K562 (cell line): ENCODE data around the gene DUS1L. TPM values are rescaled to one million over a fixed set of nuclear protein-coding genes. Genes with fewer than 3 reads are reported as not detected.

Experiments
- ATF1 ChIP-seq, 2 experiments: fragments of 450-650 bp in 1 of 2; IDR thresholded peaks; 2 replicates each; pipeline ENCODE4 v1.6.1; 2016; ENCODE audit warnings: missing compliant biosample characterization in 1 of 2, missing genetic modification characterization in 1 of 2
- CGGBP1 ChIP-seq: fragments of 250-450 bp; sonication (Bioruptor Pico); IDR thresholded peaks from 2 replicates; pipeline ENCODE4 v1.9.0; 2021; ENCODE audit warnings: mild to moderate bottlenecking
- FOXM1 ChIP-seq, 2 experiments: fragments of 450-650 bp in 1 of 2; sonication (generic) in 1 of 2; formaldehyde crosslinking in 1 of 2; IDR thresholded peaks; 2 replicates each; pipeline versions ENCODE4 v1.6.1 to v1.9.0; 2017 to 2022; ENCODE audit warnings: low read depth in 2 of 2, mild to moderate bottlenecking in 2 of 2, missing genetic modification reagents in 1 of 2, moderate library complexity in 1 of 2
- GATAD2B ChIP-seq: fragments of 450-650 bp; IDR thresholded peaks from 2 replicates; pipeline ENCODE4 v1.6.1; 2017; ENCODE audit warnings: mild to moderate bottlenecking, borderline replicate concordance
- MEIS2 ChIP-seq: fragments of 450-650 bp; IDR thresholded peaks from 2 replicates; pipeline ENCODE4 v1.6.1; 2014; ENCODE audit warnings: mild to moderate bottlenecking; ENCODE audit not compliant: partially characterized antibody
- MTA3 ChIP-seq: fragments of 450-650 bp; formaldehyde crosslinking; IDR thresholded peaks from 2 replicates; pipeline ENCODE4 v1.6.1; 2017; ENCODE audit warnings: mild to moderate bottlenecking, borderline replicate concordance
- NR1H2 ChIP-seq: sonication (generic); formaldehyde crosslinking; IDR thresholded peaks from 2 replicates; pipeline ENCODE4 v1.4.0; 2020; ENCODE audit warnings: mild to moderate bottlenecking, missing genetic modification reagents
- VEZF1 ChIP-seq: fragments of 200-800 bp; sonication (Bioruptor generic); IDR thresholded peaks from 2 replicates; pipeline ENCODE4 v1.6.1; 2017; ENCODE audit warnings: missing genetic modification characterization, missing compliant biosample characterization
- YY1 ChIP-seq, 3 experiments: IDR thresholded peaks; 2 replicates each; pipeline ENCODE4 v1.6.1; 2011; ENCODE audit warnings: low read length in 2 of 3, mild to moderate bottlenecking in 2 of 3, moderate library complexity in 2 of 3, borderline replicate concordance in 1 of 3, control low read depth in 1 of 3, low read depth in 1 of 3; ENCODE audit not compliant: insufficient read depth in 3 of 3, insufficient replicate concordance in 2 of 3, control insufficient read depth in 1 of 3, insufficient read length in 1 of 3; ENCODE audit errors: extremely low read depth in 1 of 3
- ZMIZ1 ChIP-seq, 2 experiments: fragments of 150-350 bp in 1 of 2; IDR thresholded peaks; 2 replicates each; pipeline ENCODE4 v1.6.1; 2012 to 2016; ENCODE audit warnings: low read depth in 2 of 2, low read length in 2 of 2, mild to moderate bottlenecking in 1 of 2, moderate library complexity in 1 of 2
- ZNF175 ChIP-seq: fragments of 200-800 bp; sonication (Bioruptor generic); IDR thresholded peaks from 2 replicates; pipeline ENCODE4 v1.6.1; 2016; ENCODE audit warnings: low read depth, mild to moderate bottlenecking, missing genetic modification characterization, missing compliant biosample characterization
- ZNF431 ChIP-seq: sonication (generic); formaldehyde crosslinking; IDR thresholded peaks from 2 replicates; pipeline ENCODE4 v1.8.0; 2022; ENCODE audit warnings: mild to moderate bottlenecking, missing genetic modification reagents
- ZNF76 ChIP-seq: fragments of 250-450 bp; sonication (Bioruptor Pico); IDR thresholded peaks from 2 replicates; pipeline ENCODE4 v1.4.0; 2020; ENCODE audit warnings: mild to moderate bottlenecking, moderate library complexity, borderline replicate concordance
- ZNF766 ChIP-seq: fragments of 200-800 bp; sonication (Bioruptor generic); conservative IDR thresholded peaks from 2 replicates; pipeline ENCODE4 v1.6.1; 2016; ENCODE audit warnings: missing genetic modification characterization, missing compliant biosample characterization
- polyA plus RNA-seq, 8 experiments: library from polyadenylated mRNA; depleted of rRNA in 4 of 8; stranded (reverse) in 5 of 8; unstranded in 3 of 8; fragments of >200 nt; fragmentation: Nextera tagmentation in 2 of 8; fragmentation: Illumina TruSeq in 1 of 8; extraction: Ambion mirVana in 2 of 8; extraction: Trizol in 1 of 8; gene quantifications; 2 replicates each; pipeline versions ENCODE4 v1.2.1 to v1.2.3, GENCODE V29; 2011 to 2014; ENCODE audit warnings: inconsistent platforms in 1 of 8, missing spikeins in 1 of 8
- total RNA-seq, 7 experiments: library from RNA; depleted of rRNA in 6 of 7; stranded (reverse); fragments of >200 nt in 6 of 7; fragmentation: Illumina TruSeq in 2 of 7; extraction: Trizol in 2 of 7; gene quantifications; 2 replicates each; pipeline versions ENCODE4 v1.2.1 to v1.2.3, GENCODE V29; 2011 to 2021; ENCODE audit warnings: low replicate concordance in 1 of 7
- TF ChIP-seq, protein P1 (sequence below), 2 experiments: fragments of 450-650 bp in 1 of 2; IDR thresholded peaks; 2 replicates each; pipeline ENCODE4 v1.6.1; 2011 to 2017; ENCODE audit warnings: low read depth in 2 of 2, antibody characterized with exemption in 1 of 2, borderline replicate concordance in 1 of 2, low read length in 1 of 2, mild to moderate bottlenecking in 1 of 2, mixed read lengths in 1 of 2; ENCODE audit not compliant: control insufficient read depth in 1 of 2

DUS1L gene
- total and polyA plus RNA-seq, 9 of the 15 experiments (the other 6 are each of a cell fraction or from before 2014, with no cell fraction given) = 7.8 to 210 (median 83.9) TPM

DNA sequence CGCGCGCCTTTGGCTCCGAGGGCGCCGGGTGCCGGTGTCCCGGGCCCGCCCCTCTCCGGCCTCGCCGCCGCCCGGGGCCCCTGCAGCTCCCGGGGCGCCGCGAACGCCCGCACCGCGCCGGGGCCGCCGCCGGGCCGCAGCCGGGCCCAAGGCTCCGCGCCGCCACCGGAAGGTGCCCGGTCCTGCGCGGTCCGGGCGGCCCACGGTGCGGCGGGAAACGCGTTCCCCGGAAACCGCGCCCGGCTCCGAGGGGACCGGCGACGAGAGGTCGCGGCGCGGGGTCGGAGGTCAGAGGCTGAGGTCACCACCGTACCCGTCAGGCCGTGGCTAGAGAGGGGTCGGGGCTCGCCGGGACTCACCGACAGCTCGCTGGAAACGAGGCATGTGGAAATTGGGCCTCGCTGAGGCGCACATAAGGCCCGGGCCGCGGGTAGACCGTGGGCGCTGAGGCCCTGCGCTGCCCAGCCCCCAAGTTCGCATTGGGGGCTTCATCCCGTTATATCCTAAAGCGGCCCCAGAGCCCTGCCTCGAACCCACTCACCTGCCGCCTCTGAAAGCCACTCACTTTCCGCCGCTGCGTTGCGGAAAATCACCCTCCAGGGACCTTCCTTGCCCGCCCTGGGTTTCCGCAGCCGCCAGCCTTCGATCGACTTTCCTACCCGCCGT, at the start of gene DUS1L (continued):
- TF ChIP-seq, protein P1, sequence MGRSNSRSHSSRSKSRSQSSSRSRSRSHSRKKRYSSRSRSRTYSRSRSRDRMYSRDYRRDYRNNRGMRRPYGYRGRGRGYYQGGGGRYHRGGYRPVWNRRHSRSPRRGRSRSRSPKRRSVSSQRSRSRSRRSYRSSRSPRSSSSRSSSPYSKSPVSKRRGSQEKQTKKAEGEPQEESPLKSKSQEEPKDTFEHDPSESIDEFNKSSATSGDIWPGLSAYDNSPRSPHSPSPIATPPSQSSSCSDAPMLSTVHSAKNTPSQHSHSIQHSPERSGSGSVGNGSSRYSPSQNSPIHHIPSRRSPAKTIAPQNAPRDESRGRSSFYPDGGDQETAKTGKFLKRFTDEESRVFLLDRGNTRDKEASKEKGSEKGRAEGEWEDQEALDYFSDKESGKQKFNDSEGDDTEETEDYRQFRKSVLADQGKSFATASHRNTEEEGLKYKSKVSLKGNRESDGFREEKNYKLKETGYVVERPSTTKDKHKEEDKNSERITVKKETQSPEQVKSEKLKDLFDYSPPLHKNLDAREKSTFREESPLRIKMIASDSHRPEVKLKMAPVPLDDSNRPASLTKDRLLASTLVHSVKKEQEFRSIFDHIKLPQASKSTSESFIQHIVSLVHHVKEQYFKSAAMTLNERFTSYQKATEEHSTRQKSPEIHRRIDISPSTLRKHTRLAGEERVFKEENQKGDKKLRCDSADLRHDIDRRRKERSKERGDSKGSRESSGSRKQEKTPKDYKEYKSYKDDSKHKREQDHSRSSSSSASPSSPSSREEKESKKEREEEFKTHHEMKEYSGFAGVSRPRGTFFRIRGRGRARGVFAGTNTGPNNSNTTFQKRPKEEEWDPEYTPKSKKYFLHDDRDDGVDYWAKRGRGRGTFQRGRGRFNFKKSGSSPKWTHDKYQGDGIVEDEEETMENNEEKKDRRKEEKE (IDR thresholded peaks at IDR 0.05; ENCODE audit: borderline replicate concordance in 1 of 2, control insufficient read depth in 1 of 2, low read depth in 2 of 2, low read length in 1 of 2) = peak in 1 of 2 experiments; percentile 90; a peak in 1 of 4 replicates
- peak in 2 of 3 experiments; percentile 73 to 81 for TF ChIP-seq YY1 (IDR thresholded peaks at IDR 0.05; ENCODE audit: borderline replicate concordance in 1 of 3, control insufficient read depth in 1 of 3, extremely low read depth in 1 of 3, insufficient read depth in 3 of 3, insufficient read length in 1 of 3, insufficient replicate concordance in 2 of 3, low read depth in 1 of 3, low read length in 2 of 3)
- TF ChIP-seq CGGBP1 (CRISPR knock-in tag) = no peak
- peak; percentile 50; the same call in 1 of the 2 replicates for TF ChIP-seq VEZF1 (CRISPR knock-in tag)
- no peak for TF ChIP-seq MEIS2
- 0 out of 2 replicates have a peak, but pooled peaks have one; percentile 81 for TF ChIP-seq ZNF76 (CRISPR knock-in tag)
- peak; percentile 60; the same call in 1 of the 2 replicates for TF ChIP-seq NR1H2 (CRISPR knock-in tag)
- peak; percentile 90; the same call in 1 of the 2 replicates for TF ChIP-seq GATAD2B
- peak; percentile 79 for TF ChIP-seq ZNF766 (CRISPR knock-in tag)
- TF ChIP-seq ATF1 (CRISPR knock-in tag; IDR thresholded peaks at IDR 0.05) = no peak
- peak; percentile 66 for TF ChIP-seq ATF1 (tag; IDR thresholded peaks at IDR 0.05)
- TF ChIP-seq MTA3 = peak; percentile 79; the same call in 1 of the 2 replicates
- peak; percentile 49; the same call in 1 of the 2 replicates for TF ChIP-seq ZNF175 (CRISPR knock-in tag)
- no peak for TF ChIP-seq ZNF431 (CRISPR knock-in tag)
- no peak for TF ChIP-seq FOXM1 (IDR thresholded peaks at IDR 0.05; ENCODE audit: low read depth)
- TF ChIP-seq FOXM1 (CRISPR knock-in tag; IDR thresholded peaks at IDR 0.05; ENCODE audit: low read depth) = no peak
- TF ChIP-seq ZMIZ1 (IDR thresholded peaks at IDR 0.05; ENCODE audit: low read depth in 2 of 2, low read length in 2 of 2) = 0 out of 4 replicates have a peak, but pooled peaks of 1 of the 2 experiments have one; percentile 22
